Astrocyte (in vitro differentiated cells and primary cell): ENCODE data around the gene OPN1SW.

Experiments used
- EZH2 ChIP-seq: IDR thresholded peaks from 2 replicates; pipeline ENCODE4 v1.6.1; 2012; ENCODE audit warnings: mild to moderate bottlenecking, low read length, inconsistent platforms; ENCODE audit not compliant: insufficient read depth
- TF ChIP-seq, protein P1 (sequence below): IDR thresholded peaks from 2 replicates; pipeline ENCODE4 v1.5.1; 2011; ENCODE audit warnings: low read depth, mild to moderate bottlenecking, inconsistent platforms, low read length, moderate library complexity; ENCODE audit not compliant: insufficient read depth

DNA sequence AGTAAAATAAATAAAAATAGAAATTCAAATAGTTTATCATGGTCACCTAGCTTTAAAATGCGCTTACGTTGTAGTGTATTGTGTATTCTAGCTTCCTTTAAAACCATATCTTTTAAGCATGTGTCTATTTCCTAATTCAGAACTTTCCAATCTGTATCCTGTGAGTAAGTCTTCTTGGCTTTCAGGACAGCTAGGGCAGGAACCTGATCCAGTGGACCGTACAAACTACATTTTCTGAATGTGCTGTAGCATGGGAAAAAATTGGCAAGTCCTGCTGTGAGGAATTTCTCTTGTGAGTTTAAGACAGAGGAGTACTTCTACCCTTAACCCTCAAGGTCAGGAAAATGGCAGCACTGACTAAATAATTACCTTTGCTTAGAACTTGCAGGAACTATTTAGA is 12.1 kb downstream of the OPN1SW start:
- TF ChIP-seq, protein P1, sequence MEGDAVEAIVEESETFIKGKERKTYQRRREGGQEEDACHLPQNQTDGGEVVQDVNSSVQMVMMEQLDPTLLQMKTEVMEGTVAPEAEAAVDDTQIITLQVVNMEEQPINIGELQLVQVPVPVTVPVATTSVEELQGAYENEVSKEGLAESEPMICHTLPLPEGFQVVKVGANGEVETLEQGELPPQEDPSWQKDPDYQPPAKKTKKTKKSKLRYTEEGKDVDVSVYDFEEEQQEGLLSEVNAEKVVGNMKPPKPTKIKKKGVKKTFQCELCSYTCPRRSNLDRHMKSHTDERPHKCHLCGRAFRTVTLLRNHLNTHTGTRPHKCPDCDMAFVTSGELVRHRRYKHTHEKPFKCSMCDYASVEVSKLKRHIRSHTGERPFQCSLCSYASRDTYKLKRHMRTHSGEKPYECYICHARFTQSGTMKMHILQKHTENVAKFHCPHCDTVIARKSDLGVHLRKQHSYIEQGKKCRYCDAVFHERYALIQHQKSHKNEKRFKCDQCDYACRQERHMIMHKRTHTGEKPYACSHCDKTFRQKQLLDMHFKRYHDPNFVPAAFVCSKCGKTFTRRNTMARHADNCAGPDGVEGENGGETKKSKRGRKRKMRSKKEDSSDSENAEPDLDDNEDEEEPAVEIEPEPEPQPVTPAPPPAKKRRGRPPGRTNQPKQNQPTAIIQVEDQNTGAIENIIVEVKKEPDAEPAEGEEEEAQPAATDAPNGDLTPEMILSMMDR: no peak
- TF ChIP-seq EZH2: no peak
